K562 (cell line): Measurements from ENCODE around the gene COX5A. TPM values are rescaled to one million over a fixed set of nuclear protein-coding genes. Genes with fewer than 3 reads are reported as not detected.
"Not testable (repeated sequence)": the region's sequence is repeated elsewhere in the genome, so short reads cannot be mapped to it uniquely, and the experiment has no call there.

Experiments
- ARID1B ChIP-seq: fragments of 450-650 bp; IDR thresholded peaks from 2 replicates; pipeline ENCODE4 v1.6.1; 2016; ENCODE audit warnings: antibody characterized with exemption, mild to moderate bottlenecking, inconsistent platforms
- ATF1 ChIP-seq, 2 experiments: fragments of 450-650 bp in 1 of 2; IDR thresholded peaks; 2 replicates each; pipeline ENCODE4 v1.6.1; 2016; ENCODE audit warnings: missing compliant biosample characterization in 1 of 2, missing genetic modification characterization in 1 of 2
- CXXC5 ChIP-seq: fragments of 250-450 bp; sonication (Bioruptor Pico); IDR thresholded peaks from 2 replicates; pipeline ENCODE4 v1.8.0; 2022; ENCODE audit warnings: inconsistent platforms, mild to moderate bottlenecking, moderate library complexity
- EP400 ChIP-seq: fragments of 450-650 bp; IDR thresholded peaks from 2 replicates; pipeline ENCODE4 v1.6.1; 2017; ENCODE audit warnings: antibody characterized with exemption, mild to moderate bottlenecking, moderate library complexity
- LEF1 ChIP-seq: fragments of 450-650 bp; IDR thresholded peaks from 2 replicates; pipeline ENCODE4 v1.6.1; 2016; ENCODE audit warnings: mild to moderate bottlenecking
- MAX ChIP-seq: sonication (generic); formaldehyde crosslinking; IDR thresholded peaks from 2 replicates; pipeline ENCODE4 v1.9.0; 2022; ENCODE audit warnings: mild to moderate bottlenecking, missing genetic modification reagents
- MGA ChIP-seq: fragments of 450-650 bp; IDR thresholded peaks from 2 replicates; pipeline ENCODE4 v1.6.1; 2016; ENCODE audit warnings: mild to moderate bottlenecking, moderate library complexity
- MTA2 ChIP-seq: fragments of 450-650 bp; IDR thresholded peaks from 2 replicates; pipeline ENCODE4 v1.6.1; 2016; ENCODE audit warnings: low read depth
- NCOR1 ChIP-seq: fragments of 450-650 bp; IDR thresholded peaks from 2 replicates; pipeline ENCODE4 v1.6.1; 2016; ENCODE audit warnings: mild to moderate bottlenecking, moderate library complexity
- NFIC ChIP-seq: fragments of 450-650 bp; IDR thresholded peaks from 2 replicates; pipeline ENCODE4 v1.6.1; 2017; ENCODE audit warnings: mild to moderate bottlenecking, inconsistent platforms
- TCF3 ChIP-seq: sonication (generic); formaldehyde crosslinking; IDR thresholded peaks from 2 replicates; pipeline ENCODE4 v1.4.0; 2020; ENCODE audit warnings: mild to moderate bottlenecking, missing genetic modification reagents
- polyA plus RNA-seq, 8 experiments: library from polyadenylated mRNA; depleted of rRNA in 4 of 8; stranded (reverse) in 5 of 8; unstranded in 3 of 8; fragments of >200 nt; fragmentation: Nextera tagmentation in 2 of 8; fragmentation: Illumina TruSeq in 1 of 8; extraction: Ambion mirVana in 2 of 8; extraction: Trizol in 1 of 8; gene quantifications; 2 replicates each; pipeline versions ENCODE4 v1.2.1 to v1.2.3, GENCODE V29; 2011 to 2014; ENCODE audit warnings: inconsistent platforms in 1 of 8, missing spikeins in 1 of 8
- total RNA-seq, 7 experiments: library from RNA; depleted of rRNA in 6 of 7; stranded (reverse); fragments of >200 nt in 6 of 7; fragmentation: Illumina TruSeq in 2 of 7; extraction: Trizol in 2 of 7; gene quantifications; 2 replicates each; pipeline versions ENCODE4 v1.2.1 to v1.2.3, GENCODE V29; 2011 to 2021; ENCODE audit warnings: low replicate concordance in 1 of 7
- TF ChIP-seq, protein P1 (sequence below), 2 experiments: fragments of 450-650 bp; IDR thresholded peaks; 2 replicates each; pipeline ENCODE4 v1.6.1; 2018; ENCODE audit warnings: mild to moderate bottlenecking in 2 of 2, low read depth in 1 of 2; ENCODE audit not compliant: partially characterized antibody in 2 of 2

Gene COX5A
- total and polyA plus RNA-seq, 9 of the 15 experiments (the other 6 are each of a cell fraction or from before 2014, with no cell fraction given), result 86.8 to 553 (median 371) TPM

DNA sequence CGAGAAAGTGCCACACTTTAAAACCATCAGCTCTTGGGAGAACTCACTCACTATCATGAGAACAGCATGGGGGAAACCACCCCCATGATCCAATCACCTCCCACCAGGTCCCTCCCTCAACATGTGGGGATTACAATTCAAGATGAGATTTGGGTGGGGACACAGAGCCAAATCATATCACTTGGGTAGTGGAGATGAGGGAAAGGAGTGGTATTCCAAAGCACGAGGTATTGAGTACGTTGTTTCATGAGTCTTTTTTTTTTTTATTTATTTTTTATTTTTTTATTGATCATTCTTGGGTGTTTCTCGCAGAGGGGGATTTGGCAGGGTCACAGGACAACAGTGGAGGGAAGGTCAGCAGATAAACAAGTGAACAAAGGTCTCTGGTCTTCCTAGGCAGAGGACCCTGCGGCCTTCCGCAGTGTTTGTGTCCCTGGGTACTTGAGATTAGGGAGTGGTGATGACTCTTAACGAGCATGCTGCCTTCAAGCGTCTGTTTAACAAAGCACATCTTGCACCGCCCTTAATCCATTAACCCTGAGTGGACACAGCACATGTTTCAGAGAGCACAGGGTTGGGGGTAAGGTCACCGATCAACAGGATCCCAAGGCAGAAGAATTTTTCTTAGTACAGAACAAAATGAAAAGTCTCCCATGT is 50.2 kb downstream of the COX5A start (continued):
- TF ChIP-seq MGA, result peak; percentile 72
- TF ChIP-seq ARID1B, result peak; percentile 72
- TF ChIP-seq EP400, result peak; percentile 72; the same call in 1 of the 2 replicates
- TF ChIP-seq MTA2, result 0 out of 2 replicates have a peak, but pooled peaks have one; percentile 4
- TF ChIP-seq MAX, result peak; percentile 37; the same call in 1 of the 2 replicates
- 0 out of 2 replicates have a peak, but pooled peaks have one; percentile 33 for TF ChIP-seq NFIC
- TF ChIP-seq, protein P1, sequence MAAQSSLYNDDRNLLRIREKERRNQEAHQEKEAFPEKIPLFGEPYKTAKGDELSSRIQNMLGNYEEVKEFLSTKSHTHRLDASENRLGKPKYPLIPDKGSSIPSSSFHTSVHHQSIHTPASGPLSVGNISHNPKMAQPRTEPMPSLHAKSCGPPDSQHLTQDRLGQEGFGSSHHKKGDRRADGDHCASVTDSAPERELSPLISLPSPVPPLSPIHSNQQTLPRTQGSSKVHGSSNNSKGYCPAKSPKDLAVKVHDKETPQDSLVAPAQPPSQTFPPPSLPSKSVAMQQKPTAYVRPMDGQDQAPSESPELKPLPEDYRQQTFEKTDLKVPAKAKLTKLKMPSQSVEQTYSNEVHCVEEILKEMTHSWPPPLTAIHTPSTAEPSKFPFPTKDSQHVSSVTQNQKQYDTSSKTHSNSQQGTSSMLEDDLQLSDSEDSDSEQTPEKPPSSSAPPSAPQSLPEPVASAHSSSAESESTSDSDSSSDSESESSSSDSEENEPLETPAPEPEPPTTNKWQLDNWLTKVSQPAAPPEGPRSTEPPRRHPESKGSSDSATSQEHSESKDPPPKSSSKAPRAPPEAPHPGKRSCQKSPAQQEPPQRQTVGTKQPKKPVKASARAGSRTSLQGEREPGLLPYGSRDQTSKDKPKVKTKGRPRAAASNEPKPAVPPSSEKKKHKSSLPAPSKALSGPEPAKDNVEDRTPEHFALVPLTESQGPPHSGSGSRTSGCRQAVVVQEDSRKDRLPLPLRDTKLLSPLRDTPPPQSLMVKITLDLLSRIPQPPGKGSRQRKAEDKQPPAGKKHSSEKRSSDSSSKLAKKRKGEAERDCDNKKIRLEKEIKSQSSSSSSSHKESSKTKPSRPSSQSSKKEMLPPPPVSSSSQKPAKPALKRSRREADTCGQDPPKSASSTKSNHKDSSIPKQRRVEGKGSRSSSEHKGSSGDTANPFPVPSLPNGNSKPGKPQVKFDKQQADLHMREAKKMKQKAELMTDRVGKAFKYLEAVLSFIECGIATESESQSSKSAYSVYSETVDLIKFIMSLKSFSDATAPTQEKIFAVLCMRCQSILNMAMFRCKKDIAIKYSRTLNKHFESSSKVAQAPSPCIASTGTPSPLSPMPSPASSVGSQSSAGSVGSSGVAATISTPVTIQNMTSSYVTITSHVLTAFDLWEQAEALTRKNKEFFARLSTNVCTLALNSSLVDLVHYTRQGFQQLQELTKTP (IDR thresholded peaks at IDR 0.05; ENCODE audit: low read depth in 1 of 2, partially characterized antibody in 2 of 2), result peak in 1 of 2 experiments; percentile 6
- TF ChIP-seq ATF1 (CRISPR knock-in tag; IDR thresholded peaks at IDR 0.05), result not testable (repeated sequence)
- TF ChIP-seq ATF1 (tag; IDR thresholded peaks at IDR 0.05), result 0 out of 2 replicates have a peak, but pooled peaks have one; percentile 13
- peak; percentile 37 for TF ChIP-seq NCOR1
- 0 out of 2 replicates have a peak, but pooled peaks have one; percentile 29 for TF ChIP-seq TCF3 (CRISPR knock-in tag)
- peak; percentile 49 for TF ChIP-seq CXXC5 (CRISPR knock-in tag)
- 0 out of 2 replicates have a peak, but pooled peaks have one; percentile 10 for TF ChIP-seq LEF1
